Pancreas (tissue), 10 donors: ENCODE measurements around the gene PRRT1. TPM values are rescaled to one million over a fixed set of nuclear protein-coding genes. Genes with fewer than 3 reads are reported as not detected.

Source experiments
- ATAC-seq, 4 donors: fragments of 200-7000 bp; cut with Tn5 transposase; one replicate each; pipeline versions ENCODE4 v1.8.0 to v1.9.1; 2020; ENCODE audit warnings: mild to moderate bottlenecking in 4 of 4, moderate library complexity in 4 of 4
- DNase-seq, 6 donors: peaks; one replicate each; pipeline ENCODE4 v3.0.0-alpha.2; 2020
- FAIRE-seq: peaks from 2 replicates; lab custom pipeline; 2012; peaks lifted over from hg19 to GRCh38; lab: Jason Lieb, UNC
- H3K27ac ChIP-seq, 4 donors: fragments of 200-600 bp; sonication (generic); 1 replicate in 3 of 4; 2 replicates in 1 of 4; pipeline versions ENCODE4 v1.5.0 to v1.8.0; 2020
- H3K27me3 ChIP-seq, 4 donors: fragments of 200-600 bp; one replicate each; pipeline ENCODE4 v1.8.0; 2021
- H3K36me3 ChIP-seq, 3 donors: fragments of 200-600 bp; sonication (generic) in 1 of 3; one replicate each; pipeline versions ENCODE4 v1.5.0 to v1.8.0; 2020 to 2021
- H3K4me1 ChIP-seq, 3 donors: fragments of 200-600 bp; one replicate each; pipeline ENCODE4 v1.8.0; 2021
- H3K4me3 ChIP-seq, 4 donors: fragments of 200-600 bp; sonication (generic) in 2 of 4; one replicate each; pipeline versions ENCODE4 v1.5.0 to v1.8.0; 2020 to 2021
- H3K9me3 ChIP-seq, 4 donors: fragments of 200-600 bp; one replicate each; pipeline ENCODE4 v1.8.0; 2021
- WGBS, 2 donors: extraction: QIAGEN DNeasy Blood & Tissue Kit; methylation state at CpG; one replicate each; pipeline ENCODE4 v1.1.7; 2013; 5-methylcytosine and 5-hydroxymethylcytosine counted together
- intact Hi-C, 3 donors: fragments of 100-400 bp; cut with DNase I; formaldehyde crosslinking; loops; one replicate each; pipeline versions ENCODE4 v1.11.1 to v1.14.2; 2022
- polyA plus RNA-seq, 2 donors: library from polyadenylated mRNA; stranded (reverse); fragments of 200-250 nt; gene quantifications; one replicate each; pipeline ENCODE4 v1.2.3, GENCODE V29; 2013
- total RNA-seq, 6 donors: library from RNA; stranded (reverse); fragmentation: NEBNext Ultra II Directional in 4 of 6; extraction: Animal tissue kit (Norgen Biotek cat#: 25700) in 4 of 6; gene quantifications; one replicate each; pipeline versions ENCODE4 v1.2.1 to v1.2.4, GENCODE V29; 2021 to 2023
- TF ChIP-seq, protein P1 (sequence below), 4 donors: fragments of 200-600 bp; sonication (generic) in 3 of 4; IDR thresholded peaks; one replicate each; pipeline versions ENCODE4 v1.5.0 to v1.8.0; 2021; ENCODE audit warnings: antibody characterized with exemption in 4 of 4
- donor health status: healthy with polysubstance abuse.
- donor health status: DM: no; HTN: no; CAD: no; lungs with moderate emphysema.
- donor health status: DM: no; HTN: no; CAD: no.
- donor health status: control.
- donor health status: control.
- donor health status: Bipolar disorder and iron deficiency.
- donor health status: DM: yes; HTN: yes; CAD: no.
- donor health status: DM: no; HTN: no; CAD: no.
- donor health status: DM: no; HTN: no; CAD: no.
- donor health status: DM: yes; HTN: yes; CAD: no.

Gene PRRT1
- total and polyA plus RNA-seq, 8 donors: 0.08 to 5.8 (median 0.47) TPM

DNA sequence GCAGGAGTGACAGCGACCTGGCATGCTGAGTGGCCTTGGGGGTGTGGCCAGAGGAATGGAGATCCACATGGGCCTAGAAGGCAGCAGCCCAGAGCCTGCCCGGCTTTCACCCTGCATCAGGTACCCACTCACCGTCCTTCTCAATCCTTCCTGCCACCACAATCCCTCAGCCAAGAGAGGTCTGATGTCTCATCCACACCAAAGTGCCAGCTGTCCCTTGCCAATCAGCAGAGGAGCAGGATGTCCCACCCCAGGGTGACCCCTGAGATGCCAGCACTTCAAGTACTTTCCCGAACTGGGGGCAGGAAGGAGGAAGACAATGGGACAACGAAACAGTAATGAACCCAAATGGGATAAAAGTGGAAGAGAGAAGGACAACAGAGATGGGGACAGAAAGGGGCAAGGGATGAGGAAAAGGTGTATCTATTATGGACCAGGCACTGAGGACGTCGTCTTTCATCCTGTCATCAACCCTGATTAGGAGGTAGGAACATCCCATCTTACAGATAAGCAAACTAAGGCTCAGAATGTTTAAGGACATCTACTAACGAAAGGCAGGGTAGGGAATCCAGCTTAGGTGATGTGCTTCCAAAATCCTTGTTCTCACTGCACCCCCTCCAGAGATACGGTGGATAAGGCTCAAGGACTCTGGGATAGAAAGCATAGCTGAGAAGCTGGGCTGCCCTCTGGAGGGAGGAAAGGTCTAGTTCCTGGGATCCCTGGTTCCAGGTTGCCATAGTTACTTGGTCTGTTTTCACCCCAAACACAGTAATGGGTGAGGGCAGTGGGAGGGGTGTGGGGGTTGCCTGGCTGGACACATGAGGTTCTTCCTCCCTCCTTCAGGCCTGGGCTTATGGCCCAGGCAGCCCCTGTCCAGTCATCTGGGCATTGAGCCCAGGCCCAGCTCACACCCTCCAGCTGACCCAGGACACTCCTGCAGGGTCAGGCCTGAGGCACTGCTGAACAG, 38.1 kb downstream of the PRRT1 start:
- no peaks in the 10 kb centered on the region for H3K27me3 ChIP-seq
- TF ChIP-seq, protein P1, sequence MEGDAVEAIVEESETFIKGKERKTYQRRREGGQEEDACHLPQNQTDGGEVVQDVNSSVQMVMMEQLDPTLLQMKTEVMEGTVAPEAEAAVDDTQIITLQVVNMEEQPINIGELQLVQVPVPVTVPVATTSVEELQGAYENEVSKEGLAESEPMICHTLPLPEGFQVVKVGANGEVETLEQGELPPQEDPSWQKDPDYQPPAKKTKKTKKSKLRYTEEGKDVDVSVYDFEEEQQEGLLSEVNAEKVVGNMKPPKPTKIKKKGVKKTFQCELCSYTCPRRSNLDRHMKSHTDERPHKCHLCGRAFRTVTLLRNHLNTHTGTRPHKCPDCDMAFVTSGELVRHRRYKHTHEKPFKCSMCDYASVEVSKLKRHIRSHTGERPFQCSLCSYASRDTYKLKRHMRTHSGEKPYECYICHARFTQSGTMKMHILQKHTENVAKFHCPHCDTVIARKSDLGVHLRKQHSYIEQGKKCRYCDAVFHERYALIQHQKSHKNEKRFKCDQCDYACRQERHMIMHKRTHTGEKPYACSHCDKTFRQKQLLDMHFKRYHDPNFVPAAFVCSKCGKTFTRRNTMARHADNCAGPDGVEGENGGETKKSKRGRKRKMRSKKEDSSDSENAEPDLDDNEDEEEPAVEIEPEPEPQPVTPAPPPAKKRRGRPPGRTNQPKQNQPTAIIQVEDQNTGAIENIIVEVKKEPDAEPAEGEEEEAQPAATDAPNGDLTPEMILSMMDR (IDR thresholded peaks at IDR 0.05): no peak
- FAIRE-seq: no peak
- DNase-seq: peak in 5 of 6 donors; percentile 60 to 76 (median 68)
- H3K4me1 ChIP-seq: peaks cover 0 to 5% (median 0%) of the 10 kb centered on the region in 3 donors
- peak; percentile 35 to 69 (median 64) for ATAC-seq
- H3K4me3 ChIP-seq: no peak overlapping the region
- intact Hi-C loops: loop anchor here in 1 of 3 donors (10.0 kb wide), 1 partner anchor 51 kb away; the partner anchor contains the start of gene EGFL8
- WGBS, 2 donors: 55 to 66% methylated on average over 9 of the region's 9 CpGs
- H3K27ac ChIP-seq: no peak overlapping the region
- peaks cover 0 to 29% (median 4%) of the 10 kb centered on the region in 3 donors for H3K36me3 ChIP-seq
- no peaks in the 10 kb centered on the region for H3K9me3 ChIP-seq

- intact Hi-C loops: loop anchor here in 1 of 3 donors (10.0 kb wide), 1 partner anchor 52 kb away; the partner anchor contains the start of gene EGFL8
- TF ChIP-seq, protein P1 (IDR thresholded peaks at IDR 0.05): no peak
- Histone ChIP-seq H3K27me3 (no peaks in the 10 kb centered on the region), H3K9me3 (no peaks in the 10 kb centered on the region), H3K4me3 (no peak overlapping the region), H3K27ac (no peak overlapping the region), H3K4me1 (peaks cover 0 to 8% (median 0%) of the 10 kb centered on the region in 3 donors), H3K36me3 (peaks cover 0 to 18% (median 0%) of the 10 kb centered on the region in 3 donors)
- FAIRE-seq (no peak), ATAC-seq (no peak), DNase-seq (no peak)
- 58 to 76% methylated on average over 9 of the region's 9 CpGs for WGBS, 2 donors
These were observed 39.2 kb downstream of the PRRT1 start for GRCh38 chr6:32112431-32112980.

DNA sequence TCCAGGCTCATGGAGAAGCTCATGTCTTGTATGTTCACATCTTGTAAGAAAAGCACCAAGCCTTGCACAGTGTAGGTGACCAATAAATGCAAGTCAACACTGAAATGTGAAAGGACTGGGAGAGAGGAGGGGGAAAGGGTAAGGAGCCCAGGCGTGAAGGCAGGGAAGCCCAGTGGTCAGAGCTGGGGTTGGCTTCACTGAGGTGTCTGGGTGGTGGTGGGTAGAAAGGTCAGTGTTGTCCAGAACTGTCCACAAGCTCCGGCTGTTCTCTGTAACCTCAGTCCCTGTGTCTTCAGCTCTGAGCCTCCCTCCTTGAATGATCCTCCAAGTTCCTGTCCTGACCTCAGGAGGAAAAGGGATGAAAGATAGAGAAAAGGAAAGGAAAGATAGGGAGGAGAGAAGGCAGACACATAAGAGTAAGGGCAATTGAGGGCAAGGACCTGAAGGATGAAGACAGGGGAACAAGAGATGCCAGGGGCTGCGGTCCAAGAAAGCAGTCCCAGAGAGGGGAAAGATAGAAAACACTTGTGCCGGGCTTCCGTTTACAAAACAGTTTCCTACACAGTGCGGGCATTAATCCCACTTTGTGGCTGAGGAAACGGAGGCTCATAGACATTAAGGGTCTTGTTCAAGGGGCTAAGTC, 40.2 kb downstream of the PRRT1 start:
- Histone ChIP-seq H3K9me3 (no peaks in the 10 kb centered on the region), H3K27ac (no peak overlapping the region), H3K4me3 (no peak overlapping the region), H3K4me1 (peaks cover 0 to 8% (median 0%) of the 10 kb centered on the region in 3 donors), H3K27me3 (no peaks in the 10 kb centered on the region), H3K36me3 (peaks cover 0 to 10% (median 0%) of the 10 kb centered on the region in 3 donors)
- FAIRE-seq: no peak
- no peak for DNase-seq
- WGBS, 2 donors: 63 to 66% methylated on average over 7 of the region's 7 CpGs
- intact Hi-C loops: loop anchor here in 1 of 3 donors (10.0 kb wide), 1 partner anchor 53 kb away; the partner anchor contains the start of gene EGFL8
- no peak for ATAC-seq
- TF ChIP-seq, protein P1 (IDR thresholded peaks at IDR 0.05): no peak

GRCh38 chr6:32110632-32111031, 41.1 kb downstream of the PRRT1 start:
- peak in 1 of 4 donors; percentile 14 for ATAC-seq
- Histone ChIP-seq H3K4me3 (no peak overlapping the region), H3K36me3 (peaks cover 0 to under 1% (median 0%) of the 10 kb centered on the region in 3 donors), H3K4me1 (peaks cover 0 to 8% (median 0%) of the 10 kb centered on the region in 3 donors), H3K27me3 (no peaks in the 10 kb centered on the region), H3K27ac (no peak overlapping the region), H3K9me3 (no peaks in the 10 kb centered on the region)
- FAIRE-seq: no peak
- TF ChIP-seq, protein P1 (IDR thresholded peaks at IDR 0.05): no peak
- 22 to 31% methylated on average over 7 of the region's 7 CpGs for whole genome bisulfite sequencing, 2 donors
- intact Hi-C loops: loop anchor here in 1 of 3 donors (10.0 kb wide), 1 partner anchor 54 kb away; the partner anchor contains the start of gene EGFL8
- peak in 2 of 6 donors; percentile 49 to 53 for DNase-seq
